ENCODE measurements around the gene TMEM89.

The TMEM89 gene

DNA sequence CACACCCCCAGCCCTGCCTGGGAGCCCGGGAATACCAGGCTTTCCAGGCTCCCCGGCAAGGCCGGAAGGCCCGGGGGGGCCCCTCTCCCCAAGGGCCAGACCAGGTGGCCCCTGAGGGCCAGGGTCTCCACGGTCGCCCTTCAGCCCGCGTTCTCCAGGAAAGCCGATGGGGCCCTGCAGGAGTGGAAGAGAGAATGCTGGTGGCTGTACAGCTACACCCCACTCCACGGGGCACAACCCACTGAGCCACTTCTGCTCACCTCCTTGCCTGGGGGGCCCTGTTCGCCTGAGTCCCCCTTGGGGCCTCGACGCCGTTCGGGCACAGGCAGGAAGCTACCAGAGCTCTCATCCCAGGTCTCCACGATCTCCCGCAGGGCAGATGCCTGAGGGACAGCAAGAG is 46.2 kb downstream of the TMEM89 start:
- H3K4me3 Mint-ChIP-seq, result no peak overlapping the region
- no peak overlapping the region for H3K27ac Mint-ChIP-seq
- no peaks in the 10 kb centered on the region for H3K4me1 Mint-ChIP-seq (ENCODE audit: low read depth)
- DNase-seq (ENCODE audit: low spot score), result no peak
- H3K9me3 Mint-ChIP-seq, result no peaks in the 10 kb centered on the region
- H3K36me3 Mint-ChIP-seq (ENCODE audit: low read depth), result no peaks in the 10 kb centered on the region
- H3K27me3 Mint-ChIP-seq (ENCODE audit: low read depth), result no peaks in the 10 kb centered on the region

DNA sequence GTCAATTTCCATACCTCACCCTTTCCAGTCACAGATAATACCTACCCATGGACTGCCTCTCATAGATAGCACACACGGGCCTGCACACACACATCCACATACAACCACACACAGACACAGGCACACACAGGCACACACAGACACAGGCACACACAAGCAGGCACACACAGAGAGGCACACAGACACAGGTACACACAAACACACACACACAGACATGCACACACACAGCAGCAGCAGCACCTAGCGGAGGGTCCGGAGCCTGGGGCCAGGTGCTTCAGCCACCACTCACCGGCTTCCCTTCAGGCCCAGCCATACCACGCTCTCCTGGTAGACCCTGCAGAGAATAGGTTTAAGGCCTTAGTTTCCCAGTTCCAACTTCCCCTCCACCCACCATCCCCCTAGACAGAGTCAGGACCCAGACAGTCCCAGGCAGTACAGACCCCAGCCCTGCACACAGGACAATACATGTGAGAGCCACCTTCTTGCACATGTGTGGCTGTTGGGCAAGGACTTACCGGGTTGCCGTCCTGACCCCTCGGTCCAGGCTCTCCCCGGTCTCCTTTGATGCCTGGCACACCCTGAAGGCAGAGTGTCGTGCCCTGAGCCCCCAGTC is 47.5 kb downstream of the TMEM89 start:
- H3K9me3 Mint-ChIP-seq, result no peaks in the 10 kb centered on the region
- H3K27ac Mint-ChIP-seq, result no peak overlapping the region
- no peak overlapping the region for H3K4me3 Mint-ChIP-seq
- no peak for DNase-seq (ENCODE audit: low spot score)
- H3K4me1 Mint-ChIP-seq (ENCODE audit: low read depth), result no peaks in the 10 kb centered on the region
- no peaks in the 10 kb centered on the region for H3K36me3 Mint-ChIP-seq (ENCODE audit: low read depth)
- H3K27me3 Mint-ChIP-seq (ENCODE audit: low read depth), result no peaks in the 10 kb centered on the region

DNA sequence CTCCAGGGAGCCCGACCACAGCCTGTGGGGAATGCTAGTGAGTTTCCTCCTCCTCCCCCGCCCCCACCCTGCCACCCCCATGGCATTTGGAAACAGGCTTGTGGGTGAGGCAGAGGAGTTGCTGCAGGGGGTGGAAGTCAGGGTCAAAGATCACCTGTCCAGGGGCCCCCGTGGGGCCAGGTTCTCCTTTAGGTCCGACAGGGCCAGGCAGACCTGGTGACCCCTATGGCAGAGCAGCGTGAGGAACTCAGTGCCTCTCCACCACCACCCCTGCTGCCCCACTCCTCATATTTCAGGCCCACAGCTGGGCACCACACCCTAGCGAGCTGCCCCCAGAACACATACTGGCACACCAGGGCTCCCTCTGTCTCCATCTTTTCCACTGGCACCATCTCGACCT is 49.1 kb downstream of the TMEM89 start:
- no peak overlapping the region for H3K27ac Mint-ChIP-seq

GRCh38 chr3:48571938-48572337 is 49.6 kb downstream of the TMEM89 start:
- Mint-ChIP-seq H3K27me3 (ENCODE audit: low read depth) (no peaks in the 10 kb centered on the region), H3K9me3 (no peaks in the 10 kb centered on the region), H3K4me1 (ENCODE audit: low read depth) (no peaks in the 10 kb centered on the region), H3K27ac (no peak overlapping the region), H3K36me3 (ENCODE audit: low read depth) (no peaks in the 10 kb centered on the region), H3K4me3 (no peak overlapping the region)
- DNase-seq (ENCODE audit: low spot score), result no peak

More for the DNA sequence above, 49.1 kb downstream of the TMEM89 start:
- DNase-seq (ENCODE audit: low spot score), result no peak
- H3K4me1 Mint-ChIP-seq (ENCODE audit: low read depth), result no peaks in the 10 kb centered on the region
- H3K36me3 Mint-ChIP-seq (ENCODE audit: low read depth), result no peaks in the 10 kb centered on the region
- no peak overlapping the region for H3K4me3 Mint-ChIP-seq
- no peaks in the 10 kb centered on the region for H3K27me3 Mint-ChIP-seq (ENCODE audit: low read depth)
- no peaks in the 10 kb centered on the region for H3K9me3 Mint-ChIP-seq

All from T-helper 2 cell treated with Interferon-gamma antibody and Interleukin-4, amounts not matched to agents 5 μg/mL and 100 μg/mL, for 36 hours (primary cell).